GM19467 (cell line): Measurements from ENCODE around the gene PPFIA1.
"Not testable (repeated sequence)": the region's sequence is repeated elsewhere in the genome, so short reads cannot be mapped to it uniquely, and the experiment has no call there.

ENCODE experiments used
- ATAC-seq: cut with Tn5 transposase; IDR thresholded peaks from one replicate; pipeline ENCODE4 v1.9.1; 2021; ENCODE audit warnings: mild to moderate bottlenecking, moderate library complexity; ENCODE audit not compliant: unreplicated experiment

The PPFIA1 gene

DNA sequence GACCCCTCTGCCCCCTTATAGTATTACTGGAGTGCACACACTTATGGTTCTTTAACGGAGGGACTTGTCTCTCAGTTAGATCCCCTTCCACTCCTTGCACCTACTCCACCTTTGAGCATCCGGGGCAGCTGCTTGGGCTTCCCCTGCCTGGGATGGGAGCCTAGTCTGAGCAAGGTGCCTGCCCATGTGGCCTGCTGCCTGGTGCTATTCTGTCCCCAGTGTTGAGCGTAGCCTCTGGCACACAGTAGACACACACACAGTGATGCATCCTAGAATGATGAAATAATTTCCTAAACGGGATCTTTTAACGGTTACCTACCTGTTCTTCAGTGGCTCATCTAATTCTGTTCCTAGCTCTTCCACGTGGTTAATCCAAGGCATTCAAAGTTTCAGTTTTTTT lies 22.4 kb downstream of the PPFIA1 start:
- no peak for ATAC-seq

GRCh38 chr11:70295166-70295565 lies 24.7 kb downstream of the PPFIA1 start:
- not testable (repeated sequence) for ATAC-seq

DNA sequence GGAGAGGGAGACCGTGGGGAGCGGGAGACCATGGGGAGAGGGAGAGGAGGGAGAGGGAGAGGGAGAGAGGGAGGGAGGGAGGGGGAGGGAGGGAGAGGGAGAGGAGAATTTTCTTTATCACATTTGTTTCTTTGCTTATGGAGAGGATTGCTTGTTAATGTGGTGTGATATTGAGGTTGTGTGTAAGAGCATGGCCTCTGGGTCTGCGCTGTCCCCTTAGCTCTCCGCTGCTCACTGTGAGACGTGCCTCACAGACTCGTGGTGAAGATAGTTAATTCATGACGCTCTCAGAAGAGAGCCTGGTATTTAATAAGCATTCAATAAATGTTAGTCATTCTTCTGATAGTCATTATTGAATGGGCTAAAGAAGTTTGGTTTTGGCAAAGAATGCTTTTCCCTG lies 26.2 kb downstream of the PPFIA1 start:
- ATAC-seq, result no peak

DNA sequence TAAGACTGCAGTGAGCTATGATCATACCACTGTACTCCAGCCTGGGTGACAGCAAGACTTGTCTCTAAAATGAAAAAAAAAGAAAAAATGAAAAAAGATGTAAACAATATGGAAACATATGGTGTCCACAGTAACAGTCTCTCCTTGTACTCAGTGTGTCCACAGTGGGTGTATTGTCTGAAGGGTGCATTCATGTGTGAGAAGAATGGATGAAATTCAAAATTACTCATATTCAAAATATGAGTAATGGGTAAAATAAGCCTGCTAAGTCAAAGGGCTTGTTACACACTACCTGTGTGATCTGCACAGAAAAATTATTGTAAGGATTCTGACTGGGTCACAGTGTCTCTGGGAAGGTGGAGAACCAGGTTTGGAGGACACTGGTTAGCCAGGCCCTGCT lies 26.9 kb downstream of the PPFIA1 start:
- no peak for ATAC-seq

DNA sequence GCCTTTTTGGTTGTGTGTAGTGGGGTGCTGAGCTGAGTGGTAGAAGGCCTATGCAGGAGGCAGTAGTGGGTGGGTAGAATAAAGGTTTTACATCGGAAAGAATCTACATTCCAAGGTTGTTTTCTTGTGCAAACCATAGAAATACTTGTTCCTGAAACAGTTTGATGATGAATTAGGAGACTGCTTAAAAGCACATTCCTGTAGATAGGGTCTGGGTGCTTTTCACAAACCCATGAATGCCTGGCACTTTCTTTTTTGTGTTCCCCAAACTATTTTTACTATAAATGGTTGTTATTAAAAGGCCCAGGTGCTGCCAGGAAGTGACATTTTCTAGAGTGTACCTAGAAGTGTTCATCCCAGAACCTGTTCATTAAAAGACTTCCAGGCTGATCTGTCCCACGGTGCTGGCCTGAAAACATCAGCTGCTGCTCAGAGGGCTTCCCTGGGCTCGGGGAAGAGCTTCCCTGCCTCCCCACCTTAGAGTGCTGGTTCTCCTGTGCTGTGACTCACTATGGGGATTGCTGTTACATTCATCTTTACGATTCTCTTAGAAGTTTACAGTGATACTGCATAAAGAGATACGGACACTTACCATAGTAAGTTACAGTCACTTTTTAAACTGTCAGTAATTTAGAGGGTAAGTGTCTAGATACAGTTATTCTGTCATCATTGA lies 27.9 kb downstream of the PPFIA1 start:
- no peak for ATAC-seq

DNA sequence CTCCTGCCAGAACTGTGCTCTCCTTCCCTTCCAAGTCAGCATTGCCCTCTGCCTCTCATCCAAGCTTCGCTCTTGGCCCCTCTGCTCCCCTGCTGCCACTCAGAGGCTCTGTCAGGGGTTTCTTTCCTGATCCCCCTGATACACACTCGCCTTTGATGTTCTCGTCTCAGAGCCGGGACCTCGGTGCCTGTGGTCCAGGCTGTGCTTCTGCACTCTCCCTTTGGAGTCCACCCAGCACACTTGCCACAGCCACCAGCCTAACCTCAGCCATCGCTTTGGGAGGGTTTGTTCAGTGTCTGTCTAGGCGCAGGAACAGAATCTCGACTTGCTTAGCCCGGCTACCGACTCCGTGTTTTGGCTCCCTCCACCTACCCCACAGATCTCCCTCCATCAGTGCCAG lies 29.1 kb downstream of the PPFIA1 start:
- no peak for ATAC-seq

DNA sequence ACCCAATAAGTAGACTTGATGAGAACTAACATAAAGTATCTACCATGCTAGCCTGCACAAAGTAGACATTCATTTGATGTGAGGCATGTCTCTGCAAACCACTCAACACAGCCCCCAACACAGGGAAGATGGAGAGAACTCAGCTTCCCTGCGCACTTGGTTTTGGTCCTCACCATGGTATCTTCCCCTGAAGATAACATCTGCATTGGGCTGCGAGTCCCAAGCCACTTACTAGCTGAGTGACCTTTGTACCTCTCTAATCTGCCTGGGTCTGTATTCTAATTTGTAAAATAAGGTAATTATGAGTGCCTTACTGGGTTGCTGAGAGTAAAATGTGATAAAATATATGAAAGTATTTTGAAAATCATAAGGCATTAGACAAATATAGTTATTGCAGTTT lies 30.7 kb downstream of the PPFIA1 start:
- no peak for ATAC-seq

DNA sequence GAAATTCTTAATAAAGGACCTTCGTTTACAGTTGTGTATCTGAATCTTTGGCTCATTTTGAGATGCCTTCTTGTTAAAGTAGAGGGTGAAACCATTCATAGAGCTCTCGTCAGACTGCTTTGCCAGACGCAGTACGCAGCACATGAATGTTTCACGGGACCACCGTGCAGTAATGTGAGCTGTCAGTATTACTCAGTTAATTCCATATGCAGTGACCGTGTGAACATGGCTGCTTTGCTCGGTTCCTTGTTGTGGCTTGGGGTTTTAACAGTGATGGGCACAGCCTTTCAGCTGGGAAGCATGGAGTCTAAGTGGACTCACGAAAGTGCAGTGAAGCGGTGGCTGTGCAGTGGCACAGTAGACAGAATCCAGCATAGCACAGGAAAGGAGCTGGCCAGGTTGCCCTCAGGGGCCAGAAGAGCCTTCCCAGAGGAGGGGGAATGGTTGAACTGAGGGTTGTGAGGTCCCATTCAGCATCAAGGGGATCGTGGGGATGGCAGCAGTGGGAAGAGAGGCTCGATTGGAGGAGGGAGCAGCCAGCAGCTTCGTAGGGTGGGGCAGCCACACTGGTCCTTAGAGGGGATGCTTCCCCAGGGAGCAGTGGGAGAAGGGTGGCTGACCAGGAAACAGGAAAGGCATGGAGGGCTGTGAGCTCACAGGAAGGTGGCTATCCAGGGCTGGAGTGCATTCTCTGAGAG lies 31.4 kb downstream of the PPFIA1 start:
- no peak for ATAC-seq

DNA sequence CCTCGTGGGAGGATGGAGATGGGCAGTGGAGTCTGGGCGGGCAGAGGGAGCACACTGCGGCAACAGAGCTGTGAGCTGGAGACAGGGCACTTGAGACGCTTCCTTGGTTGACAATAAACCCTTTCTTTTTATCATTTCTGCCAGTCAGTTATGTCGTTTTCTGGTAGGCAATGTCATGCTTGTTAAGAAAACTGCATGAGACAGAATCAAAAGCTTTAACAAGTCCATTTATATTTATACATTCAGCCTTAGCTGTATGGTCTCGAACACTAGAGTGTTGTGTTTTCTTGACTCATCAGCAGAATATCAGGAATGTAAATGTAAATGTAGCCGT lies 31.9 kb downstream of the PPFIA1 start:
- ATAC-seq, result no peak

- no peak for ATAC-seq
Observed at GRCh38 chr11:70303070-70303469, 32.6 kb downstream of the PPFIA1 start.

DNA sequence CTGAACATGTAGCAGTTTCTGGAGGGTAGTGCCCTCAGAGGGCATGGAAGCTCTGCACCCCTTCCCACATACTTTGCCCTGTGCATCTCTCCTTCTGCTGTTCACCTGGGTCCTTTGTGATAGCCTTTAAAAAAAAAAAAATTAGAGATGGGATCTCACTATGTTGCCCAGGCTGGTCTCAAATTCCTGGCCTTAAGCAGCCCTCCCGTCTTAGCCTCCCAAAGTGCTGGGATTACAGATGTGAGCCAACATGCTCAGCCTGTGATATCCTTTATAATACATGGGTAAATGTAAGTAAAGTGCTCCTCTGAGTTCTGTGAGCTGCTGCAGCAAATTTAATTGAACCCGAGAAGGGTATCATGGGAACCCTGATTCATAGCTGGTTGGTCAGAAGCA lies 33.7 kb downstream of the PPFIA1 start:
- ATAC-seq, result no peak

GRCh38 chr11:70305501-70305900 lies 35.0 kb downstream of the PPFIA1 start:
- ATAC-seq, result no peak

DNA sequence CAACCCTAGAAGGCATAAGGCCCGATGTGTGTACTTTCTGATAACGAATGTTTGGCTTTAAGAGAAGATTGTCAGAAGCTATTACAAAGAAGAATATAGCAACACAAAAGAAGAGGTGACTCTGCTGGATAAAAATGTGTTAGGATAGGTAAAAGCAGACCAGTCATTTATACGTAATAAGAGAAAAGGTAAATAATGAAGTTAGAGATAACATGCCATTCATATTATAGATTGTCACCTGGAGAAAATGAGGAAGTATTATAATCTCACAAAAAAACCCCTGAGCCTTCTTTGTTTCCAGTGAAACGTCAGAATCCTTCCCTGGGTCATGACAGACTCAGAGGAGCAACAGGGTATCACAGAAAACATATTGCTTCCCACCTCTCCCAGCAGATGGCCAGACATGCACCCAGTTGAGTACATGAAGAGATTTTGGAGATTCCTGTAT lies 36.1 kb downstream of the PPFIA1 start:
- ATAC-seq, result no peak

DNA sequence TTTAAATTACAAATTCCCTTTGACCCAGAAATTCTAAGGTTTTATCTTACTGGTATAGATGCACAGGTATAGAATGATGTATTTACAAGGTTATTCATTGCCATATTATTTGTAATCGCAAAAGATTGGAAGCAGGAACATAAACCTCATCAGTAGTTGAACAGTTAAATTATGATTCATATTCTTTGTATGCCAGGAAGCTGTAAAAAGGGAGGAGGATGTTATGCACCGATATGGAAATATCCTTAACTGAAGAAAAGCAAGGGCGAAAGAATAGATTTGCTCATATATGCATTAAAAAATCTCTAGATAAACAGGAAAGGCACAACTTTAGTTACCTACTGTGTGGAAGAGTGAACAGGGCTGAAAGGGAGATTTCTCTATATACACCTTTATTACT lies 36.7 kb downstream of the PPFIA1 start:
- no peak for ATAC-seq

DNA sequence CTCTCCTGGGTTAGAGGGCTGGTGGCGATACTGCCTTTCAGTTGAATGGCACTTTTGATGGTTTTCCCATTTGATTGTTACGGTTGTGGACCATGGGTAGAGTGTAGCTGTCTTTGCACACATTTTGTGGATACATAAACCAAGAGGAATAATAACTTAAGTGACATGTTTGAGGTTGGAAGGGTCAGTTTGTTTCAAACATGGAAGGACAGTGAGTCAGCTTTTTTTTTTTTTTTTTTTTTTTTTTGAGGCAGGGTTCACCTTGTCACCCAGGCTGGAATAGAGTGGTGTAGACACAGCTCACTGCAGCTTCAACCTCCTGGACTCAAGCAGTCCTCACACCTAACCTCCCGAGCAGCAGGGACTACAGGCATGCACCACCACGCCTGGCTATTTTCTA lies 41.1 kb downstream of the PPFIA1 start:
- ATAC-seq, result no peak

- no peak for ATAC-seq
Observed at GRCh38 chr11:70312401-70313357, 42.2 kb downstream of the PPFIA1 start.

- no peak for ATAC-seq
Observed at GRCh38 chr11:70313945-70314344, 43.5 kb downstream of the PPFIA1 start.

DNA sequence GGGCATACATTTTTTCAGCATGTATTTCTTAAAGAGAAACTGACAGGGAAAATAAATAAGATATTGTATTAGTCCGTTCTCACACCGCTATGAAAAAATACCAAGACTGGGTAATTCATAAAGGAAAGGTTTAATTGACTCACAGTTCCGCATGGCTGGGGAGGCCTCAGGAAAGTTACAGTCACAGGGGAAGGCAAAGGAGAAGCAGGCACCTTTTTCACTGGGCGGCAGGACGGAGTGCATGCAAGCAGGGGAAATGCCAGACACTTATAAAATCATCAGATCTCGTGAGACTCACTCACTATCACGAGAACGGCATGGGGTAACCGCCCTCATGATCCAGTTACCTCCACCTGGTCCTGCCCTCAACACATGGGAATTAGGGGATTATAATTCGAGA lies 44.2 kb downstream of the PPFIA1 start:
- ATAC-seq, result no peak

GRCh38 chr11:70315716-70316115 lies 45.2 kb downstream of the PPFIA1 start:
- ATAC-seq, result no peak

DNA sequence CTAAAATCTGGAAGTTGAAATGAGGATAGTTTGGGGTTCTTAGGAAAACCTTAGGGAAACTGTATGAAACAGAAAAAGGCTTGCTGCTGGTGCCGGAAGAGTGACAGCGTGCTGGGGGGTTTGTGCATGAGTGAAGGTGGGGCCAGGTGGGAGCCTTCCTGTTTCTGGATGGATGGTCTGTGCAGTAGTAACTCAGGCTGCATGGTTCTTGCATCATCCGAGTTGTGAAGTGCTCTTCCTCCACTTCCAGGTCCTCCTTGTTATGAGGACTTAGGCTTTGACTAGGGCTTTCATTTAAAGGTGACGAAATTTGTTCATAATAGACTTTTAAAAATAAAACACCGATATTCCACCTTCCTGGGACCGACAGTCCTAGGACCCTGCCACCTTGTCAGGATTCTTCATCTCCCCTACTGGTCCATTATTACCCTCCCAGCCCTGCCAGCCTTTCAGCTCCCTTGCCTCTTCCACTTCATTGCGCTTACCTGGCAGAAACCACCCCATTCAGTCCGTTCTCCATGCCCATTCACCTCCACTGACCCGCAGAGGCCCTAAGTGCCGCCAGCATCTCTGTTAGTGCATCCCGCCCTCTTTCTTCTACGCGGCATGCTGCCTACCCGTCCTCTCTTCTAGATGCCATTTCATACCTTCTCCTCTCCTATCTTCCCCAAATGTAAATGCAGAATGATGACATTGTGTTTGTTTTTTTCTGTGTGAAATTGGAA lies 47.3 kb downstream of the PPFIA1 start:
- no peak for ATAC-seq
